ENCODE measurements around the gene CNTN2. TPM values are rescaled to one million over a fixed set of nuclear protein-coding genes. Genes with fewer than 3 reads are reported as not detected.
A peak's percentile ranks its signal among the peaks of the same experiment; 100 is the strongest.

Gene CNTN2
- total RNA-seq, 1 donor from 2014 or later = 0.13 TPM

DNA sequence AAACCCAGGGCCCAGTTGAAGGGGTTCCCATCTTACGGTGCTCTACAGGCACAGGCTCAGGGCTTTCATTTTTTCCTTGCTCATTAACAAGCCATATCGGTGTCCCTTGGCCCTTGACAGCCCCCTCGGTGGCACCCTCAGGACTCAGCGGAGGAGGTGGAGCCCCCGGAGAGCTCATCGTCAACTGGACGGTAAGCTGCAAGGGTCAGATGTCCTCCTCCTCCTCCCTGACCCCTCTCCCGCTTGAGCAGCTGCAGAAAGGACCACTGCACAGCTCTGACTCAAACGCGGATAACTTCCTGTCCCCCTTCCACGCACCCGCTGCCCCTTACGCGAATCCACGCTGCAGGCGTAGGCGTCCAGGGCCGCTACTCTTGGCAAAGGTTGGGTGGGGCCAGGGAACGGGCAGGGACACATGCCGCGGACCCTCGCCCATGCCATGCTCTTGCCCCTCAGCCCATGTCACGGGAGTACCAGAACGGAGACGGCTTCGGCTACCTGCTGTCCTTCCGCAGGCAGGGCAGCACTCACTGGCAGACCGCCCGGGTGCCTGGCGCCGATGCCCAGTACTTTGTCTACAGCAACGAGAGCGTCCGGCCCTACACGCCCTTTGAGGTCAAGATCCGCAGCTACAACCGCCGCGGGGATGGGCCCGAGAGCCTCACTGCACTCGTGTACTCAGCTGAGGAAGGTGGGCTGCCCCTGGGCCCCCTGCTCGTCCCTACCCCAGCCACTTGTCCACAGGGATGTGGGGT lies 26.5 kb downstream of the CNTN2 start:
- DNase-seq (ENCODE audit: low spot score) (peak; percentile 47), ATAC-seq (no peak)

DNA sequence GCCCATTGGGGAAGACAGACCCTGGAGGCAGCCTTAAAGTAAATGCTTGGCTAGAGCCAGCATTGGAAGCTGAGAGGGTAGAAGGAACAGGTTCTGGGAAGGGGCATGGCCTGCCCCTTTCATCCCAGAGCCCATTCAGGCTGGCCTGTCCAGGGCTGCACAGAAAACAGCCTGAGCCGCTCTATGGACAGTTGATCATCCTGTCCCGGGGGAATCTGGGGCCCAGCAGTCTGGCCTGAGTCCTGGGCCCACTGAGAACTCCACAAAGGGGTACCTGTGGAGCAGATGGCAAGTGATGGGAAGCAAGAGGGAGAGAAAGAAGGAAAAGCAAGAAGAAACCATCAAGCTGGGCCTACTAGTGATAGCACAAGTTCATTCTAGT lies 28.0 kb downstream of the CNTN2 start:
- DNase-seq (ENCODE audit: low spot score) (no peak), ATAC-seq (no peak)

DNA sequence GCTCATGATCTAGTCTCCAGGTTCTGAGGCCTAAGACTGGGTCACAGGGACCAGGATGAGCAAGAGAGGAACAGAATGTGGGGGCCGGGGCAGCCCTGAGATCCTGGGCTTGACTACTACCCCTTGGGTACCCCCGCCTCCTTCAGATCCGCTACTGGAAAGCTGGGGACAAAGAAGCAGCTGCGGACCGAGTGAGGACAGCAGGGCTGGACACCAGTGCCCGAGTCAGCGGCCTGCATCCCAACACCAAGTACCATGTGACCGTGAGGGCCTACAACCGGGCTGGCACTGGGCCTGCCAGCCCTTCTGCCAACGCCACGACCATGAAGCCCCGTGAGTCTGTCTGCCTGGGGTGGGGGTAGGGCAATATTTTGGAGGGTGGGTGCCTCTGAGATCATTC lies 28.8 kb downstream of the CNTN2 start:
- ATAC-seq (no peak), DNase-seq (ENCODE audit: low spot score) (no peak)

DNA sequence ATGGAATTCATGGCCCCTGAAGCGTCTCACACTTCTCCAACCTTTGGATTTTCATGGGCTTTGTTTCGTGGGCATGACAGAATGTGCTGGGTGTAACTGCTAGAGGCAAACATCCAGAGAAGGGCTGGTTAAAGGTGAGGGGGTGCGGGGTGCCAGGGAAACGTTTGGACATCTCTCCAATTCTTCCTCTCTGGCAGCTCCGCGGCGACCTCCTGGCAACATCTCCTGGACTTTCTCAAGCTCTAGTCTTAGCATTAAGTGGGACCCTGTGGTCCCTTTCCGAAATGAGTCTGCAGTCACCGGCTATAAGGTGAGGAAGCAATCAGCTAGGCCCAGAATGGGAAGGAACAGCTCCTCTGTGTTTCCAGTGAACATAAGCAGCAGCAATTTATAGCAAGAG lies 29.3 kb downstream of the CNTN2 start:
- ATAC-seq = no peak
- no peak for DNase-seq (ENCODE audit: low spot score)

DNA sequence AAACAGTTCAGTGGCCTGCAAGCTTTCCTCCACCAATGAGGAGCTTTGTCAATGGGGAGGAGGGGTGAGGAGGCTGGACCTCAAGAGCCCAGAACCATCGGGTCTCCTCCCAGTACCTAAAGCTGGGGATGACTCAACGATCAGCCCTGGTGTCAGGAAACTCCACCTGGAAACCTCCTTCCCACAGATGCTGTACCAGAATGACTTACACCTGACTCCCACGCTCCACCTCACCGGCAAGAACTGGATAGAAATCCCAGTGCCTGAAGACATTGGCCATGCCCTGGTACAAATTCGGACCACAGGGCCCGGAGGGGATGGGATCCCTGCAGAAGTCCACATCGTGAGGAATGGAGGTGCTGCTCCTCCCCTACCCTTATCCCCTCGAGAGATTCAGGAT lies 29.9 kb downstream of the CNTN2 start:
- DNase-seq (ENCODE audit: low spot score) (no peak), ATAC-seq (no peak)

DNA sequence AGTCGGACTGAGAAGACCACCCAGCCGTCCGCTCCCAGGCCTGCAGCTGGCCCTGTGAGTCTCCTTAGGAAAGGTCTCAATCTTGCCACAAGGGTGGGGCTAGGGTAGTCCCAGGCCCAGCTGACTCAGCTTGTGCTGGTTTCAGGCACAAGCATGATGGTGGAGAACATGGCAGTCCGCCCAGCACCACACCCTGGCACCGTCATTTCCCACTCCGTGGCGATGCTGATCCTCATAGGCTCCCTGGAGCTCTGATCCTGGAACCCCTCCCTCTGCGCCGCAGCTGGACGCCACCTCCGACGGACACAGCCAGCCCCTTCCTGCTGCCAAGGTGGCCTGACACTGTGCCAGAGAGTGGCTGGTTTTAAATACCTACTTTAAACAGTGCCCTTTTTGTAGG lies 30.5 kb downstream of the CNTN2 start:
- no peak for DNase-seq (ENCODE audit: low spot score)
- ATAC-seq = no peak

DNA sequence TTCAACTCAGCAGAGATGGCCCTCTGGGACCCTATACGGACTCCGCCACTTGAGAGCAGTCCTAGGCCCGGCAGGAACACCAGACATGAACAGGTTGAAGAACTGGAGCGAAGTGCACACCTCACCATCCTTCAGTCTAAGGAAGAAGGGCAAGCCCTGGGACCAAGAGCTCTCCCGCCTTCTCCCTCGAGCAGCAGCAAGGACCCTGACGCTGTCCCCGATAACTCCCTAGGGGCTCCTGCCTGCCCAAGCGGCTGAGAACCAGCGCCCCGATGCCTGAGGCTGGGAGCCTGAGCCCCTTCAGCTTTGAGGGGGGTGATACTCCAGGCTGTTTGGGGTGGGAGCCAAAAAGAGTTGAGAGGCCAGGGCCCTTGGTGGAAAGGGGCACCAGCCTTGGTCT lies 31.1 kb downstream of the CNTN2 start:
- no peak for DNase-seq (ENCODE audit: low spot score)
- no peak for ATAC-seq

DNA sequence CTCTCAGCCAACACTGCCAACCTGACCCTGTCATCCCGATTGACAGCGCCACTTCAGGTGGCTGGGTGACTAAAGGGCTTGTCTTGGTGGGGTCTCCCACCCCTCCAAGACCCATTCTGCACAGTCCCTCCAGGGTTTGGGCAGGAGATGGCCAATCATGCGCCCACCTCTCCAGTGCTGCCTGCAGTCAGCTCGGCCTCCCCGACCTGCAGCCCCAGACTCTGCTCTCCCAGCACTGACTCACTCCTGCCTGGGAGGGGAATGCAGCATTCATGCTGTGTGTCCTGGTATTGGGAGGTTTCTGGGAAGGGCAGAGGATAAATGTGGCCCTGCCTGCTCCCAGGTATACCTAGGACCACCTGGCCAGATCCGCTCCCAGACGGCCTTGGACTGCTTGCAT lies 31.5 kb downstream of the CNTN2 start:
- DNase-seq (ENCODE audit: low spot score) (no peak), ATAC-seq (no peak)

DNA sequence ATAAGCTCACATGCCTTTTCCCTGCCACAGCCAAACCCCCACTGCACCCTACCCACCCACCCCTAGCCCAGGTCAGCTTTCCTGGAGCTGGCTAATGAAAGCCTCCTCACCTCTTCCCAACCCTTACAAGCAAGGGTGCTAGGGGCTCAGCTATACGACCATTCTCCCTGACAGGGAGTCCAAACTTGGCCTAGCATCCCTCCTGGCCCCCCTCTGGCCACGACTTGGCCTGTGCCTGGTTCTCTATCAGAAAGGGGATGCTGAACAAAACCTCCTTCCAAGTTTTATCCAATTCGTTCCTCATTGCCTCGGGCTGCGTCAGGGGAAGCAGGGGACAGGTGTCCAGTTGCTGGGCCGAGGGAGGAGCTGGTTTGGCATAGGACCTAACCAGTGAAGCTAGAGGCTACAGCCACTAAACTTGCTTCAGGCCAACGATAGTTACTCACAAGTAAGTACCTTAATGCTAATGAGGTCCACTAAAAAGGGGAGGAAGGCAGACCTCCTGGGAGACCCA lies 32.7 kb downstream of the CNTN2 start:
- ATAC-seq (no peak), DNase-seq (ENCODE audit: low spot score) (no peak)

DNA sequence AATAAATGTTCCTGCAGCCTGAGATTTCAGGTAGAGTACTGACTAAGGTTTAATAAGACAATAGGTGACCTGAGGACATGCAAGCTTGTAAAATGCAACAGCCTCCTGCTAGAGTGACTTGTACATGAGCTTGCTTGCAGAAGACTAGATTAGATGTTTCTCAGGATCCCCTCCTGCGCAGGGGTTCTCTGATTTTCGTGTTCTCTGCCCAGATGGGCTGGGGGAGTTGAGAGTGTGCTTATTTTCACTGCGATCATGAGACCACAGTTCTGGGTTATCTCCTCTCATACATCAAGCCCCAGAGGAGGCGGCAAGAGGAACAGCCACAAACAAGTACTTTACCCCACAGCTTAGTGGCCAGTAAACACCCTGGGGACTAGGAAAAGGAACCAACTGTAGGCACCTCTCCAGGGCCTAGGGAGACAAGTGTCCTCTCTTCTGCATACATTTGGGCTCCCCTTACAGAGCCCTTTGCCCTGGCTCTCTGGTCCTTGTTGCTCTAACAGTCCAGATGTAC lies 33.3 kb downstream of the CNTN2 start:
- ATAC-seq = no peak

DNA sequence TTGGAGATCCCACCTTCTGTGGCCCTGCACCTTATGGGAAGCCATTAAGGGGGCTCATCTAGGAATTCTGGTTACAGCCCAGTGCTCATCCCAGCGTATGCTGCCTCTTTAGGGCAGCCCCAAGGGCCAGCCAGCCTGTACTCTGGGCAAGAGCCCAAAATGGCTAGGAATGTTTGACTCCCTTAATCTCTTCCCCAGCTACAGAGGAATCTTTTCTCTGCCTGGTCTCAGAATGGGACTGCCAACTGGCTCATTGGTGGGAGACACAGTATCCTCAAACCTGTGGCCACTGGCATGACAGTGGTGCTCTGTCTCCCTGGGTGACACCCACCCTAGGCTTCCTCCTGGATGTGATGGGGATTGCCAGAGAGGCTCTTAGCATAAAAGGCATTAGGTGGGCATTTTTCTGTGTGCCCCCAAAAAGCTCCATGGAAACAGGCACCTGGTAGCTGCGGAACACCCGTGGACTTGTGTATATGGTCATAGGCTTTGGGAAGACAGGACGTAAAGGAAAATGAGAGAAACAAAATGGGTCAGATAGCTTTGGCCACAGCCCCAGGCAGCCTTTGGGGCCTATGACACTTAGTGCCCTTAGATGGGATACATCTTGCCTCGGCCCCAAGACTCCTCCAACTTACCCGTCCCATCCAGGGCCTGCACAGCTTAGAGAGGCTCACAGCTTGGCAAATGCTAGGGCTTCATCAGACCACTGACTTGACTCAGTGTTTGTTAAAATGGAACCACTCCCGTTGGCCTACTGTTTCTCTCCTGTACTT lies 34.3 kb downstream of the CNTN2 start:
- DNase-seq (ENCODE audit: low spot score) (no peak), ATAC-seq (no peak)

More for the DNA sequence above, 33.3 kb downstream of the CNTN2 start:
- DNase-seq (ENCODE audit: low spot score) = no peak

DNA sequence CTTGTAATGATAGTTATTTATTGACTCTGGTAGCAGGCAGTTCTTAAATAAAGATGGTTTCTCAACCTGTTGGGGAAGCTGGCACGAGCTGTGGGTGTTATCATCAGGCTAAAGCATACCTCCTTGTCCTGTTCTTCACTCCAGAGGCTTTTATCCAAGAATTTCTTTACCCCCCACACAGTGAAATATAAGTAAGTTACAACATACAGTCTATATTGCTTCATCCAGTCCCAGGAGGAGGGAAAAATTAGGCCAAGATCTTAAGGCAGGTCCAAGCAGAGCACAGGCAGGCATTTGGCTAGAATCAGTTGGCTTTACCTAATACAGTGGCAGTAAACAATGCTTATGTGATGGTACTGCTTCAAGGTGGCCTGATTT lies 34.9 kb downstream of the CNTN2 start:
- DNase-seq (ENCODE audit: low spot score) (no peak), ATAC-seq (no peak)

DNA sequence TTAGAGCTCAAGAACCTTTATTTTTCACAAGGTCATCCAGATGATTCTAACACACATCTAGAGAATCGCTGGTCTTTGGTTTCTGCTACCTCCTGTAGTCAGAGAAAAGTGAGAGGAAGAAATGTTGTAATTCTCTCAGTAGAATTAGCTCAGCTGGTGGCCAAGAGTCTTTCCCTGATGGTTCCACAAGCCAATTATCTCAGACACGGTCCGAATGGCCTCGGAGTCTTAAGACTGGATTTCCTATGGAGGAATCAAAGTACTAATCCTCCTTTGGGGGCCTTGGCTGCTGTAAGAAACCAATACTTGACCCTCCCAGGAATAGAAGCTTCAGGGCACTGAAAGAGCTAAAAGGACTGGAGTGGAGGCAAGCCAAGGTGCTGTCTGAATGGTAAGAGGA lies 39.4 kb downstream of the CNTN2 start:
- no peak for ATAC-seq

DNA sequence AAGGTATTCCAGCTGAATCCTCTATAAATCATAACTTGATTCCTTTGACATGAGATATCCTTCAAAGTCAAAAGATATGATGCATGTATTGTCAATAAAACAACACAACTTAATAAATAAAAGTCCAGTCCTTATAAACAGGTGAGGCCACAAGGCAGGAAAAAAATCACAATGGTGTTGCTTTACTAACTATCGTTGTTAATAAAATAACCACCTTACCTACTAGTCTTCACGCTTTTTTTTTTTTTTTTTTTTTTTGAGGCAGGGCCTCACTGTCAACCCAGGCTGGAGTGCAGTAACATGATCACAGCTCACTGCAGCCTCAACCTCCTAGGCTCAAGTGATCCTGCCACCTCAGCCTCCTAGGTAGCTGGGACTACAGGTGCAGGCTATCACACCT lies 41.3 kb downstream of the CNTN2 start, which contains the start of gene TMEM81:
TSS of gene TMEM81 (minus strand) at position 101 of the 400 bp plus-strand sequence. CDS start 140 bp downstream, outside the sequence.
- DNase-seq (ENCODE audit: low spot score) (no peak), ATAC-seq (no peak)

More for the DNA sequence above, 39.4 kb downstream of the CNTN2 start:
- no peak for DNase-seq (ENCODE audit: low spot score)

DNA sequence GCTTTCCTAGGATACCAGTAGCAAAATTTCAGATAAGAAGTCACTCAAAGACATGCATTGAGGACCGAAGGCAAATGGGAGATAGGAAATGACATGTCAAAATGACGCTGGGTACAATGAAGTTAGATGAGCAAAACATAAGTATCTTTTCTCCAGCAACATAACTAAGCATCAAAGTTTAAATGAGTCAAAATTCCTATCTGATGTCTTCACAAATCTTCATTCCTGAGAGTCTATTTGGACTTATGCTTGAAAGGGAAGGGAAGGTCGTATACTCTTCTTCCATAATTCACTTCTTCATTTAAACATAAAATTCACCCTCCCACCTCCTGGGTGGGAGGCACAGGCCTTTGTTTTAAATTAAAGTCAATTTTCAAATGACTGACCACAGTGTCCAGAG lies 45.3 kb downstream of the CNTN2 start:
- ATAC-seq = no peak

DNA sequence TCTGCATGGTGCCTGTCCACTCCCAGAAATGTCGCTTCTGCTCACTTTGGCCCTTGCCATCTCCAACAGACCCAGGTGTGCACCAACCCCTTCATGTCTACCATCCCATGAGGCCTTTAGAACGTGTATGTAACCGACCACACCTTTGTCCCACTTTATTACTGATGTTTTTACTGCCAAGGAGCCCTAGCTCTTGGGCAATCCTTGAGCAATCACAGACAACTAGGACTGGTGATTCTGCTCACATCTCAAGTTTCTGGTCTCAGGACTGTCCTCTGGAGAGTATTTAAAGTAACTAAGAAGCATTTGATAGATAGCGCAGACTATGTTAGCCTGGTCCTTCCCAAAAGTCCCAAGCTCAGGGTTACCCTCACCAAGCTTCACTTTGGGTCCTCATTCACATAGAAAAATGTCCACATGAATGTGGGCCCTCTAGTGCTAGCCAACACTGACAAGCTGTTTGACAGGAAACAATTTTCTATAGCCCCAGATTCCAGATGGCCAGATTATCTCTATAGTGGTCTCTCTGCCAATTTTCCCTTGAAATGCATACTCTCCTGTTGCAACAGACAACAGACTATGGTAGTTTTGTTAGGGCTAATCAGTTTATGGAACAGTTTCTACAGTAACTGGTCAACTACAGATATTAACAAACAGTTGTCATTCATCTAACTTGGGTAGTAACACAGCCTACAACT lies 48.2 kb downstream of the CNTN2 start:
- ATAC-seq (no peak), DNase-seq (ENCODE audit: low spot score) (no peak)

More for the DNA sequence above, 45.3 kb downstream of the CNTN2 start:
- DNase-seq (ENCODE audit: low spot score) = no peak

DNA sequence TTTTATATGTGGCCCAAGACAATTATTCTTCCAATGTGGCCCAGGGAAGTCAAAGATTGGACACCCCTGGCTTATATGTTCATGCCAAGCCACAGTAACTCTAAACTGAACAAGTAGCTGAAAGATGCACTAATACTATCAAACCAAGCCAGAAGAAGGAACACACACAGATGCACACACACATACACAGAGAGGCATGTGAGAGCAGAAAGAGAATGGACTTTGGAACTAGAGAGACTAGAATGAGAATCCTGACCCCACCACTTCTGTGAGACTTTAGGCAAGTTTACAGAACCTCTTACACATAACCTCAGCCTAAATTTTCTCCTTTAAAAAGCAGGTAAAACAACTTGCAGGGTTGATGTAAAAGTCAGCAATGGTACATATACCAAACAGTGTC lies 52.4 kb downstream of the CNTN2 start:
- ATAC-seq (no peak), DNase-seq (ENCODE audit: low spot score) (no peak)

DNA sequence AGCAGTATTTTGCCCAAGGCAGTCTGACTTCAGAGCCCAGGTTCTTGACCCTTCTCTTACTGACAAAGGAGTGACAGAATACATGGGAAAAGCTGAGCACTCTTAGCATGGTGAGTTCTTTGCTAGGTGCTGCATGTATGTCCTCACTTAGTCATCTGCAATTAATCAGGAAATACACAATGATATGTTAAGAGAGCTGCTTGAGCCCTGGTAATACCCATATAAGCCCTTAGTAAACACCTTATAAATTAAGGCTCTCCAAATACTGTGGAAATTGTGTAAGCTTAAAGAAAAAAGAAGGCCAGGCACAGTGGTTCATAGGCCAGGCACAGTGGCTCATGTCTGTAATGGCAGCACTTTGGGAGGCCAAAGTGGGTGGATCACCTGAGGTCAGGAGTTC lies 55.2 kb downstream of the CNTN2 start:
- ATAC-seq (no peak), DNase-seq (ENCODE audit: low spot score) (no peak)

DNA sequence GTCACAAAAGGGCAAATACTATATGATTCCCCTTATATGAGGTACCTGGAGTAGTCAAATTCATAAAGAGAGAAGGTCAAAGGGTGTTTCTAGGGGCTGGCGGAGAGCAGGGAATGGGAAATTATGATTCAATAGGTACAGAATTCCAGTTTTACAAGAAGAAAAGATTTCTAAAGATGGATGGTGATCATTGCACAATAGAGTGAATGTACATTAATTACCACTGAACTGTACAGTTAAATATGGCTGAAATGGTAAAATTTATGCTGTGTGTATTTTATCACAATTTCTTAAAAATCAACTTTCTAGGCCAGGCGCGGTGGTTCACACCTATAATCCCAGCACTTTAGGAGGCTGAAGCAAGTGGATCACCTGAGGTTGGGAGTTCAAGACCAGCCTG lies 59.4 kb downstream of the CNTN2 start:
- ATAC-seq = no peak
- DNase-seq (ENCODE audit: low spot score) = no peak

DNA sequence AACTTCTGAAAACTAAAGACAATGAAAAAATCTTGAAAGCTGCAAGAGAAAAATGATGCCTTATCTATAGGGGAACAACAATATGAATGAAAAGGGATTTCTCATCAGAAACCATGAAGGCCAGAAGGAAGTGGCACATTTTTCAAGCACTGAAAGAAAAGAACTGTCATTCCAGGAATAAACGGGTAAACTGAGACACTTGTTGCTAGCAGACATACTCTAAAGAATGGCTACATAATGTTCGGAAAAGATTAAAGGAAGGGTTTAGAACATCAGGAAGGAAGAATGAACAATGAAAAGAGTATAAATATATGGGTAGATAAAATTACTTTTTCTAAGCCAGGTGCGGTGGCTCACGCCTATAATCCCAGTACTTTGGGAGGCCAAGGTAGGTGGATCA lies 64.3 kb downstream of the CNTN2 start:
- DNase-seq (ENCODE audit: low spot score) (no peak), ATAC-seq (no peak)

DNA sequence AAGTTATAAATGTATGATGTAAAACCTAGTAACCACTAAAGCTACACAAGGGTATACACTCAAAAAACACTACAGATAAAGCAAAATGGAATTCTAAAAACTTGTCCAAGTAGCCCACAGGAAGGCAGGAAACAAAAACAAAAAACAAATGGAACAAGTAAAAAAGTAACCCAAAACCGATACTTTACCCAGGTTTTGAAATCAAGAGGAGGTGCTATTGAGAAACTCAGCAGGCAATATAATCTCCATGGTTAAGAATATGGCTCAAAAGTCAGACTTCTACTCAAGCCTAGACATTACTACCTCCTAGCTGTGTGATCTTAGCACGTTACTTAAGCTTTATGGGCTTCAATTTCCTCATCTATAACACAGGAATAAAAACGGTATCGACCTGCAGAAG lies 65.5 kb downstream of the CNTN2 start:
- ATAC-seq (peak; percentile 66), DNase-seq (ENCODE audit: low spot score) (no peak)
